Naive thymus-derived CD4-positive, alpha-beta T cell (primary cell): ENCODE data around the gene CAMKK2. TPM values are rescaled to one million over a fixed set of nuclear protein-coding genes. Genes with fewer than 3 reads are reported as not detected.
"Not testable (repeated sequence)": the region's sequence is repeated elsewhere in the genome, so short reads cannot be mapped to it uniquely, and the experiment has no call there.

Source experiments
- ATAC-seq: fragments of 150-1000 bp; cut with Tn5 transposase; 2 replicates; pipeline ENCODE4 v1.10.0; 2021; ENCODE audit warnings: mild to moderate bottlenecking, moderate library complexity
- CTCF ChIA-PET: fragments of 350-600 bp; sonication (Branson Sonifier 250); formaldehyde crosslinking; loops from one replicate; lab custom pipeline; 2021; ENCODE audit warnings: antibody characterized with exemption; lab: Charles Lee
- POLR2A ChIA-PET: fragments of 350-600 bp; sonication (Branson Sonifier 250); formaldehyde crosslinking; loops from one replicate; lab custom pipeline; 2021; ENCODE audit warnings: antibody characterized with exemption, inconsistent platforms; lab: Charles Lee
- DNase-seq, 9 donors: peaks; one replicate each; pipeline versions ENCODE4 v3.0.0 to v3.0.0-alpha.2; 2020 to 2022; ENCODE audit warnings: mixed read lengths in 1 of 9
- H3K27ac ChIP-seq: one replicate; pipeline ENCODE4 v1.7.0; 2013; ENCODE audit warnings: mild to moderate bottlenecking, low read depth, low read length, moderate library complexity
- H3K27me3 ChIP-seq, 2 donors: one replicate each; pipeline ENCODE4 v1.7.0; 2013; ENCODE audit warnings: low read length in 2 of 2, mild to moderate bottlenecking in 2 of 2, moderate library complexity in 2 of 2; ENCODE audit not compliant: control insufficient read depth in 2 of 2, insufficient read depth in 2 of 2
- H3K36me3 ChIP-seq, 3 experiments: 1 replicate in 2 of 3; 2 replicates in 1 of 3; pipeline ENCODE4 v1.7.0; 2013; ENCODE audit warnings: low read length in 3 of 3, mild to moderate bottlenecking in 3 of 3, moderate library complexity in 1 of 3; ENCODE audit not compliant: insufficient read depth in 3 of 3, control insufficient read depth in 2 of 3
- H3K4me1 ChIP-seq, 2 donors: one replicate each; pipeline ENCODE4 v1.7.0; 2013; ENCODE audit warnings: low read length in 2 of 2, mild to moderate bottlenecking in 2 of 2, moderate library complexity in 1 of 2; ENCODE audit not compliant: control insufficient read depth in 2 of 2, insufficient read depth in 2 of 2
- H3K4me3 ChIP-seq: 2 replicates; pipeline ENCODE4 v1.7.0; 2013; ENCODE audit warnings: mild to moderate bottlenecking, low read length
- H3K9me3 ChIP-seq, 3 experiments: 1 replicate in 2 of 3; 2 replicates in 1 of 3; pipeline ENCODE4 v1.7.0; 2013; ENCODE audit warnings: low read length in 3 of 3; ENCODE audit not compliant: control insufficient read depth in 2 of 3
- H3K27ac Mint-ChIP-seq, 9 donors: one replicate each; pipeline ENCODE4 v1.8.0; 2020 to 2022; ENCODE audit warnings: mixed read lengths in 9 of 9, mild to moderate bottlenecking in 8 of 9, moderate library complexity in 5 of 9, inconsistent platforms in 2 of 9
- H3K27me3 Mint-ChIP-seq, 5 donors: one replicate each; pipeline ENCODE4 v1.8.0; 2021 to 2022; ENCODE audit warnings: mixed read lengths in 5 of 5, mild to moderate bottlenecking in 1 of 5
- H3K36me3 Mint-ChIP-seq, 5 donors: one replicate each; pipeline ENCODE4 v1.8.0; 2020 to 2022; ENCODE audit warnings: mixed read lengths in 5 of 5, mild to moderate bottlenecking in 3 of 5, inconsistent platforms in 1 of 5
- H3K4me1 Mint-ChIP-seq, 7 donors: one replicate each; pipeline ENCODE4 v1.8.0; 2020 to 2022; ENCODE audit warnings: mixed read lengths in 7 of 7, mild to moderate bottlenecking in 3 of 7, inconsistent platforms in 1 of 7
- H3K4me3 Mint-ChIP-seq, 10 donors: one replicate each; pipeline ENCODE4 v1.8.0; 2020 to 2022; ENCODE audit warnings: mild to moderate bottlenecking in 10 of 10, mixed read lengths in 10 of 10, moderate library complexity in 6 of 10, inconsistent platforms in 2 of 10
- H3K9me3 Mint-ChIP-seq, 11 donors: one replicate each; pipeline ENCODE4 v1.8.0; 2020 to 2022; ENCODE audit warnings: mixed read lengths in 11 of 11, mild to moderate bottlenecking in 4 of 11, inconsistent platforms in 1 of 11, moderate library complexity in 1 of 11
- intact Hi-C, 2 donors: fragments of 100-400 bp; cut with micrococcal nuclease; formaldehyde crosslinking; loops; one replicate each; pipeline ENCODE4 v1.15.1; 2023
- polyA plus RNA-seq, 2 donors: library from polyadenylated mRNA; unstranded; fragments of 300-500 nt; fragmentation: Illumina TruSeq; gene quantifications; one replicate each; pipeline ENCODE4 v1.2.3, GENCODE V29; 2021
- total RNA-seq, 6 experiments: library from RNA in 5 of 6; stranded (reverse) in 5 of 6; gene quantifications; 1 replicate in 5 of 6; 2 replicates in 1 of 6; pipeline ENCODE4 v1.2.3 and lab custom pipeline; 2021 to 2026

Gene CAMKK2
- total and polyA plus RNA-seq, 7 experiments from 2014 or later: 13.9 to 38.7 (median 15.5) TPM

GRCh38 chr12:121228919-121229665, 67.4 kb downstream of the CAMKK2 start:
- H3K36me3 Mint-ChIP-seq: peaks cover 4 to 35% (median 13%) of the 10 kb centered on the region in 5 donors
- Histone ChIP-seq H3K4me3 (no peak overlapping the region), H3K4me1 (peaks cover 6 to 32% of the 10 kb centered on the region in 2 donors), H3K36me3 (peaks cover 0 to 40% (median 0%) of the 10 kb centered on the region in 3 experiments), H3K27ac (no peak overlapping the region), H3K27me3 (no peaks in the 10 kb centered on the region), H3K9me3 (no peaks in the 10 kb centered on the region)
- no peaks in the 10 kb centered on the region for H3K27me3 Mint-ChIP-seq
- CTCF ChIA-PET: interaction anchor here (1.3 to 2.6 kb wide), 3 partner anchors 10 to 169 kb away, joined by 4 to 22 read pairs (median 5); no protein-coding TSS in a partner anchor
- H3K9me3 Mint-ChIP-seq: peaks cover 0 to 2% (median 0%) of the 10 kb centered on the region in 11 donors
- peak overlapping the region in 5 of 9 donors; percentile 9 to 71 (median 26) for H3K27ac Mint-ChIP-seq
- H3K4me3 Mint-ChIP-seq: no peak overlapping the region
- ATAC-seq (no peak), DNase-seq (no peak)
- POLR2A ChIA-PET: interaction anchor here (1.1 to 1.2 kb wide), 2 partner anchors 10 to 20 kb away, joined by 3 read pairs; no protein-coding TSS in a partner anchor
- intact Hi-C loops: no loop called here
- peaks cover 11 to 50% (median 38%) of the 10 kb centered on the region in 7 donors for H3K4me1 Mint-ChIP-seq

DNA sequence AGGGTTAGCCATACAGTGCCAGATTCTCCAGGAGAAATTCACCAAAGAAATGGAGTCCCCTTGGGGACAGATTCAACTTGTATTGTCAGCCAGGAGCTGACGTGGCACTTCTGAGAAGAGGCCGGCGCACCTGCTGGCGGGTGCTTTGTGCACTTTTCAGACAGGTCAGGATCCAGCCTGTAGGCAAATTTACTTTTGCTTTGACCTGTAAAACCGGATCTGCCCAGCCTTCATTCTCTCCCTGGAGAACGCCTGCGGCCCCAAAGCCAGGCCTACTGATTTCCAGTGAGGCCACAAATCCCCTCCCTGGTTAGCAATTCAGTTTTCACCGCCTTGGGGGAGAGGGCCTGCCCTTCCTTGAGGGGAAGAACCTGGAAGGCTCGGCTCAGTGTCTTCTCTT, 69.2 kb downstream of the CAMKK2 start:
- Histone ChIP-seq H3K9me3 (no peaks in the 10 kb centered on the region), H3K27me3 (no peaks in the 10 kb centered on the region), H3K4me3 (no peak overlapping the region), H3K36me3 (peaks cover 0 to 22% (median 0%) of the 10 kb centered on the region in 3 experiments), H3K27ac (peak overlapping the region; percentile 56), H3K4me1 (peaks cover 16 to 48% of the 10 kb centered on the region in 2 donors)
- H3K27ac Mint-ChIP-seq: peak overlapping the region; percentile 40 to 86 (median 58)
- H3K9me3 Mint-ChIP-seq: no peaks in the 10 kb centered on the region
- POLR2A ChIA-PET: interaction anchor here (0.7 to 1.7 kb wide), 3 partner anchors 11 to 16 kb away, joined by 3 to 6 read pairs (median 5); no protein-coding TSS in a partner anchor
- peaks cover 21 to 66% (median 54%) of the 10 kb centered on the region in 7 donors for H3K4me1 Mint-ChIP-seq
- no peaks in the 10 kb centered on the region for H3K27me3 Mint-ChIP-seq
- CTCF ChIA-PET: no interaction called here
- no peak overlapping the region for H3K4me3 Mint-ChIP-seq
- peaks cover 0 to 45% (median 12%) of the 10 kb centered on the region in 5 donors for H3K36me3 Mint-ChIP-seq
- intact Hi-C loops: no loop called here
- no peak for ATAC-seq
- DNase-seq: no peak

DNA sequence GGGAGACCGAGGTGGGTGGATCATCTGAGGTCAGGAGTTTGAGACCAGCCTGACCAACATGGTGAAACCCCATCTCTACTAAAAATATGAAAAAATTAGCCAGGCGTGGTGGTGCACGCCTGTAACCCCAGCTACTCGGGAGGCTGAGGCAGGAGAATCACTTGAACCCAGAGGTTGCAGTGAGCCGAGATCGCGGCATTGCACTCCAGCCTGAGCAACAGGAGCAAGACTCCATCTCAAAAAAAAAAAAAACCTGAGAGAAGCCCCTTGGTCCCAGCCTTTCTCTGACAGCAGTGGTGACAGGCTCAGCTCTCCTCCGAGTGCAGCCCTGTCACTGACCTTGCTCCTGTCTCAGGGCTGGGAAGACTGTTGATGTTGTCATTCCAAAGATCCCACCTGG, 69.6 kb downstream of the CAMKK2 start:
- peaks cover 0 to 49% (median 12%) of the 10 kb centered on the region in 5 donors for H3K36me3 Mint-ChIP-seq
- H3K4me3 ChIP-seq, CTCF ChIA-PET, intact Hi-C loops, H3K27me3 ChIP-seq, H3K27me3 Mint-ChIP-seq, DNase-seq, H3K9me3 Mint-ChIP-seq, H3K9me3 ChIP-seq, ATAC-seq: not testable (repeated sequence)
- peak overlapping the region; percentile 55 to 92 (median 84) for H3K27ac Mint-ChIP-seq
- Histone ChIP-seq H3K27ac (peak overlapping the region; percentile 56), H3K4me1 (peaks cover 16 to 48% of the 10 kb centered on the region in 2 donors), H3K36me3 (peaks cover 0 to 21% (median 0%) of the 10 kb centered on the region in 3 experiments)
- POLR2A ChIA-PET: interaction anchor here (0.7 to 1.7 kb wide), 3 partner anchors 11 to 15 kb away, joined by 3 to 6 read pairs (median 5); no protein-coding TSS in a partner anchor
- H3K4me1 Mint-ChIP-seq: peaks cover 24 to 68% (median 56%) of the 10 kb centered on the region in 7 donors
- peak overlapping the region in 6 of 10 donors; percentile 3 to 67 (median 24) for H3K4me3 Mint-ChIP-seq

GRCh38 chr12:121226399-121226798, 70.1 kb downstream of the CAMKK2 start:
- Histone ChIP-seq H3K27me3 (no peaks in the 10 kb centered on the region), H3K9me3 (no peaks in the 10 kb centered on the region), H3K36me3 (peaks cover 0 to 22% (median 0%) of the 10 kb centered on the region in 3 experiments), H3K4me3 (no peak overlapping the region), H3K4me1 (peaks cover 16 to 48% of the 10 kb centered on the region in 2 donors), H3K27ac (peak overlapping the region; percentile 56)
- ATAC-seq (no peak), DNase-seq (no peak)
- H3K4me1 Mint-ChIP-seq: peaks cover 27 to 69% (median 59%) of the 10 kb centered on the region in 7 donors
- H3K9me3 Mint-ChIP-seq: no peaks in the 10 kb centered on the region
- peak overlapping the region; percentile 55 to 92 (median 84) for H3K27ac Mint-ChIP-seq
- POLR2A ChIA-PET: interaction anchor here (1.2 to 4.8 kb wide), 3 partner anchors 10 to 192 kb away, joined by 3 to 53 read pairs (median 6); no protein-coding TSS in a partner anchor
- intact Hi-C loops: no loop called here
- CTCF ChIA-PET: no interaction called here
- peaks cover 0 to 52% (median 11%) of the 10 kb centered on the region in 5 donors for H3K36me3 Mint-ChIP-seq
- H3K27me3 Mint-ChIP-seq: no peaks in the 10 kb centered on the region
- peak overlapping the region in 8 of 10 donors; percentile 3 to 67 (median 33) for H3K4me3 Mint-ChIP-seq

DNA sequence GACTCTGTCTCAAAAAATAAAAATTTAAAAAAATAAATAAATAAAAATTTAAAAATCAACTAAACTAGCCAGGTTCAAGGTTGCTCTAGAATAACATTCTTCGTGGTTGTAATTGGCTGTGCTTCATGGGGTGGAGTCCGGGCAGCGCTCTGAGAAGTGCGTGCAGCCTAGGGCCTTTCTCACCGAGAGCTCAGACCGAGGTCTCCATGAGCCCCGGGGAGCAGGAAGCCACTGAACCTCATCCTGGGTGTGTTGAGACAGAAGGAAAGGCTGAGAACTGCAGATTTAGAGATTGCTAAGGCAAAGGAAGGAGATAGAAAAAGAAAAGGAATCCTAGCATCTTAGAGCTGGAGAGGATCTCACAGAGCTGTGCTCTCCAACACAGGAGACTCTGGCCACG, 71.9 kb downstream of the CAMKK2 start:
- H3K27ac ChIP-seq: peak overlapping the region; percentile 56
- H3K4me3 ChIP-seq: peak overlapping the region; percentile 30
- H3K27me3 ChIP-seq: no peaks in the 10 kb centered on the region
- Mint-ChIP-seq H3K4me3 (peak overlapping the region; percentile 68 to 91 (median 80)), H3K36me3 (peaks cover 0 to 48% (median 8%) of the 10 kb centered on the region in 5 donors), H3K27ac (peak overlapping the region; percentile 92 to 98 (median 94)), H3K27me3 (no peaks in the 10 kb centered on the region), H3K4me1 (peaks cover 23 to 57% (median 50%) of the 10 kb centered on the region in 7 donors), H3K9me3 (no peaks in the 10 kb centered on the region)
- POLR2A ChIA-PET: interaction anchor here (0.7 to 4.8 kb wide), 15 partner anchors 9 to 577 kb away, joined by 3 to 53 read pairs (median 4); partner anchors contain the start of genes CAMKK2 and RNF34
- intact Hi-C loops: loop anchor here in 1 of 2 donors (1.0 to 5.0 kb wide), 3 partner anchors 16 to 162 kb away; no protein-coding TSS in a partner anchor
- ATAC-seq: peak; percentile 71
- DNase-seq: peak in 8 of 9 donors; percentile 46 to 69 (median 60)
- H3K9me3 ChIP-seq: no peaks in the 10 kb centered on the region
- CTCF ChIA-PET: interaction anchor here (0.5 to 1.8 kb wide), 7 partner anchors 11 to 129 kb away, joined by 3 to 8 read pairs (median 3); no protein-coding TSS in a partner anchor
- peaks cover 0 to 17% (median 0%) of the 10 kb centered on the region in 3 experiments for H3K36me3 ChIP-seq
- peaks cover 16 to 48% of the 10 kb centered on the region in 2 donors for H3K4me1 ChIP-seq
